HG03571 (cell line): Measurements from ENCODE around the gene BSG.
"Not testable (repeated sequence)": the region's sequence is repeated elsewhere in the genome, so short reads cannot be mapped to it uniquely, and the experiment has no call there.

Experiments used
- ATAC-seq: cut with Tn5 transposase; IDR thresholded peaks from one replicate; pipeline ENCODE4 v1.9.1; 2021; ENCODE audit not compliant: unreplicated experiment

BSG gene

GRCh38 chr19:588093-588740 is 15.8 kb downstream of the BSG start:
- no peak for ATAC-seq

DNA sequence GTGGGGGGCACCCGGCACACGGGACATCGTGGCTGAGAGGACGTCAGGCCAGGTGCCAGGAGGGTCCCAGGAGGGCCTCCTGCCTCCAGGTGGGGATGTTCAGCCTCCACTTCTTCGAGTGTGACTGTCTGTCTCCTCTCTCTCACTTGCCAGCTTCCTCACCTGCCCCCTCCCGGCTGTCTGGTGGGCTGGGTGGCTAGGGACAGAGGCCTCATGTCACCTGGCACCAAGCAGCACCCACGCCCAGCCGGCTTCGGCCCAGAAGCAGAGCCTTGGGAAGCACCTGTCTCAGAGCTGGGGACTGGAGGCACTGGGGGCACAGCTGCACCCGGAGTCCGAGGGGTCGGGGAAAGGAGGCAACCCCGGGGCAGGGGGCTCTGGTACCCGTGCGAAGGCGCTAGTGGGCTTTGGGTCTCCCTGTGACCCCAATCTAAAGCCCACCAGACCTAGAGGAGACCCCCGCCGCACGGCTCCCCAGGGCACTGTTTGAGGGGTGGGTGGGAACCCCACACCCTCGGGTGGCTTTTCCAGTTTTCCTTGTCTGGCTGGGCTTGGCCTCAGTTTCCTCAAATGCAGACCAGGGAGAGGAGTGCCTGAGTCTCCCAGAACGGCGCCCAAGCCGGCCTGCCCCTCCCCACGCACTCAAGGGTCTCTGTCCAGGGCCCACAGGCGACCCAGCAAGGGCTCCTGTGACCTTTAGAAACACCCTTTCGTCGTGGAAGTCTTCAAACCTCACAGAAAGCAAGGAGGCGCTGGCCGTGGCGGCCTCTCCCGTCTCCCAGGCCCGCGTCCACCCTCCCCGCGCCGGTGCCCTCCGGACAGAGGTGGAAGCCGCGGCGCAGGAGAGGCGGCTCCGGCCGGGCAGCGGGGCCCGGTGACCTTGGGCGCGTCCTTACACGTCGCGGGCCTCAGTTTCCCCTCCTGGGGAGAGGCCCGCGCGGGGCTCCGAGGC is 16.6 kb downstream of the BSG start:
- no peak for ATAC-seq

DNA sequence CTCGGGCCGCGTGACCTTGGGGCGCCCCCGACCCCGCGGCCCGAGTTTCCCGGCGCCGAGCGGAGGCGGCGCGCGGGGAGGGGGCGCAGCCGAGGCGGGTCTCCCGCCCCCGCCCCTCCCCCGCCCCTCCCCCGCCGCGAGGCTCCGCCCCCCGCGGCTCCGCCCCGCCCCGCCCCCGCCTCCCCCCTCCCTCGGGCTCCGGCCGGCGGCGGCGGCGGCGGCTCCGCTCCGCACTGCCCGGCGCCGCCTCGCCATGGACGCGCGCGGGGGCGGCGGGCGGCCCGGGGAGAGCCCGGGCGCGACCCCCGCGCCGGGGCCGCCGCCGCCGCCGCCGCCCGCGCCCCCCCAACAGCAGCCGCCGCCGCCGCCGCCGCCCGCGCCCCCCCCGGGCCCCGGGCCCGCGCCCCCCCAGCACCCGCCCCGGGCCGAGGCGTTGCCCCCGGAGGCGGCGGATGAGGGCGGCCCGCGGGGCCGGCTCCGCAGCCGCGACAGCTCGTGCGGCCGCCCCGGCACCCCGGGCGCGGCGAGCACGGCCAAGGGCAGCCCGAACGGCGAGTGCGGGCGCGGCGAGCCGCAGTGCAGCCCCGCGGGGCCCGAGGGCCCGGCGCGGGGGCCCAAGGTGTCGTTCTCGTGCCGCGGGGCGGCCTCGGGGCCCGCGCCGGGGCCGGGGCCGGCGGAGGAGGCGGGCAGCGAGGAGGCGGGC is 17.4 kb downstream of the BSG start, which contains the start of gene HCN2:
Gene HCN2 (plus strand): TSS at position 189 of the 703 bp plus-strand sequence. CDS start 65 bp downstream, at position 254.
- no peak for ATAC-seq

DNA sequence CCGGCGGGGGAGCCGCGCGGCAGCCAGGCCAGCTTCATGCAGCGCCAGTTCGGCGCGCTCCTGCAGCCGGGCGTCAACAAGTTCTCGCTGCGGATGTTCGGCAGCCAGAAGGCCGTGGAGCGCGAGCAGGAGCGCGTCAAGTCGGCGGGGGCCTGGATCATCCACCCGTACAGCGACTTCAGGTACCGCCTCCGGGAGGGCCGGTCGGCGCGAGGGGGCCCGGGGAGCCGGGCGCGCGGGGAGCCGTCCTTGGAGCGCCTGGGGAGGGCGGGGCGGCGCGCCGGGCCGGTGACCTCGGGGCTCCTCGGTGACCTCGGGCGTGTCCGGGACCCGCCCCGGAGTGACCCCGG is 18.0 kb downstream of the BSG start:
- ATAC-seq: no peak

- ATAC-seq: no peak
Measured at GRCh38 chr19:590750-591098, 18.3 kb downstream of the BSG start.

- ATAC-seq: no peak
Measured at GRCh38 chr19:591099-591958, 18.9 kb downstream of the BSG start.

DNA sequence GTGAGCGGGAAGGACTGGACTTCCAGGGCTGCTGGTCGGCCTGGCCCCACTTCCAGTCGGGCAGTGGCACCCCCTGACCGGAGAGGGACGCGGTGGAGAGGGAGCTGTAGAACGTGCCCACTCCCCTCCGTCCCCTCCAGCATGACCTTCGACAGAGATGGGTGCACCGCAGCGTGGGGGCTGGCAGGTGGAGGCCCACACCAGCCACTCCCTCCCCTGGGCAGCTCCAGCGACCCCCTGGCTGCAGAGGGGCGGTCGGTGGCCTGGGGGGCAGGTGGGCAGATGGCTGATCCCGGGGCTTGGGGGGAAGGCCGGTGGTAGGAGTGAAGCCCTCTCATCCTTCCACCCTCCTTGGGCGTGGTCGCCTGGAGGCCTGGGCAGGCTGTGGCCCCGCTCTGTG is 19.7 kb downstream of the BSG start:
- no peak for ATAC-seq

DNA sequence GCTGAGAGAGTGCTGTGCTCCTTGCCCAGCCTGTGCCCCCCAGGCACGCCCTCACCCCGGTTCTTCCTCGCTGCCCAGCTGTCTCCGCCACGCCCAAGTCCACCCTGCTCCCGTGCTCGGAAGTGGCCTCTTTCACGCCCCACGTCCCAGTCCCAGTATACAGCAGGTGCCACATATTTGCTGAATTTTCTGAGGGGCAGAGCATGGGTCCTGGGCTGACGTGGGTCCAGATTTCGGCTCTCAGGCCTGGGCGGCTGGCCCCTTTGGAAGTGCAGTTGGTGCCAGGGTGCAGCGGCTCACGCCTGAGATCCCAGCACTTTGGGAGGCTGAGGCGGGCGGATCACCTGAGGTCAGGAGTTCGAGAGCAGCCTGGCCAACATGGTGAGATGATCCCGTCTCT is 20.7 kb downstream of the BSG start:
- ATAC-seq: no peak

GRCh38 chr19:593505-593904 is 21.1 kb downstream of the BSG start:
- no peak for ATAC-seq

DNA sequence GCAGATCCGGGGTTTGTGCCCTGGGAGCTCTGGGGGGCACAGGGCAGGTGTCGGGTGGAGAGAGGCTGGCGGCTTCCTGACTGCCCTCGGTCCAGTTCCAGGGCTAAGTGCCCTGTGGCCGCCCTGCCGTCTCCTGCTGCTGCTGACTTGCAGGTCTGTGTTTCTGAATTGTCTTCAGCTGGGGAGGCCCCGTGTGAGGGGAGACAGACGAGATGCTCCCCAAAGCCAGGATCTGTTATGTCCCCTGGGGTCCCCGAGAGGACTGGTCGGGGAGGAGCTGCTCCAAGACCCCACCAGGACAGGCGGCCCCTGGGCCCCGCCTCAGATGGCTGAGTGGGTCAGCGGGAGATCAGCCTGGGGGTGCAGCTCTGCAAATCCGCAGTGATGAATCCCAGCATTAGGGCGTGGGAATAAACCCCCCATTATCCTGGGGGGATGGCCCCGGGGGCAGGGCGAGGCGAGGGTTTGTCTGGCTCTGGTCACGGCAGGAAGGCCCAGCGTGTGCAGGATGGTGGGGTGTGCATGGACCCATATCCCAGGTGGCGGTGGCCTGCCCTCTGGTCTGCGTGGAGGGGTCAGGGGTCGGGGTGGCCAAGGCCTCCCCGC is 22.0 kb downstream of the BSG start:
- ATAC-seq: no peak

DNA sequence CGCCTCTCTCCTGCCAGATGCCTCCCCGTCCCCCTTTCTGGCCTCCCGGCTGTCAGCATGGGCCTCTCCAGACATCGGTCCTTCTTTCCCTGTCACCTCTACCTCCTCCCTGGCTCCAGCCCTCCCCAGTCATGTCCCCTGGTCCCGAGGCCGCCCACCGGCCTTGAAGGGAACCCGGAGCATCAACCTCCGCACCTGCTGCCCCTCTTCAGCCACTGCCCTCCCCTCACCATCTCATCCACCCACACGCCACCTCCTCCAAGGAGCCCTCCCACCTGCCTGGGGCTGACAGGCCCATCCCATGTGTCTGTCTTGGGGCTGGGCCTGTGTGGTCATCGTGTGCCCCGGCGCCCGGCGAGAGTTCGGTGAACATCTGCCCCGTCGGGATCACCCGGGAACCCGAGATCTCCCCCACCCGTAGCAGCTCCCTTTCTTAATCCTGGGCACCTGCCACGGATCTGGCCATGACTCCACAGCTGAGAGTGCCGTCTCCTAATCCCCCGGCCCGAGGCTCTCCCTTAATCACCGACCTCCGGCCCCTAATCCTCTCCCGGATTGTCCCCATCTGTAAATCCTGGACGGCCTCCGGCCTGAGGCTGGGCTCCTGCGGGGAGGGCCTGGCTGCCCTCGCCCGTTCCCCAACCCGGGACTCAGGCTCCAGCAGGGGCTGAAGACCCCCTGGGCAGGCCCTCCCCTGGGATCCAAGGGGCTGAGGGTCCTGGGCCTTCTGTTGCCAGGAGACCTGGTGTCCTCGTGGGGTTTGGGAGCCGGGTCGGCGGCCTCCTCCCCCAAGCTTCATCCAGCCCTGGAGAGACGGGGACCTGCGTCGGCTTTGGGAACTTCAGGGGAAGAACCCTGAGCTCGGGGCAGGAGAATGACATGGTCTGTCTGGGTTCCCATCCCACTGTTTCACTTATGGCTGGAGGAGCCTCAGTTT is 23.2 kb downstream of the BSG start:
- no peak for ATAC-seq

- ATAC-seq: no peak
Measured at GRCh38 chr19:596263-596655, 23.9 kb downstream of the BSG start.

- no peak for ATAC-seq
Measured at GRCh38 chr19:597406-598315, 25.3 kb downstream of the BSG start.

- ATAC-seq: no peak
Measured at GRCh38 chr19:601310-601709, 28.9 kb downstream of the BSG start.

DNA sequence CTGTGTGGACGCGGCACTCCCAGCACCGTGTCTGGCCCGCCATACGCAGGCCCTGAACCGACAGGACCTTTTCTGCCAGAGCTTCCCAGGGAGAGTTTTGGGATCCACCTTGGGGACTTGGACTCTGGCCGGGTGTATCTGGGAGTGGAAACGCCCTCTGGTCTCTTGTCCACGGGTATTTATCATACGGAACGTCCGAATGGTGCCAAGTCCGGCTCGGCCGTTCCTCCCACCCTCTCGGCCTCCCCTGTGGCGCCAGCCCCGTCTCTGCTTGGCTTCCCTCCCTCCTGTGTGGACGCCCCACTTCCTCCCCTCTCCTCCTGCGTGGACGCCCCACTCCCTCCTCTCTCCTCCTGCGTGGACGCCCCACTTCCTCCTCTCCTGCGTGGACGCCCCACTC is 29.4 kb downstream of the BSG start:
- ATAC-seq: no peak

DNA sequence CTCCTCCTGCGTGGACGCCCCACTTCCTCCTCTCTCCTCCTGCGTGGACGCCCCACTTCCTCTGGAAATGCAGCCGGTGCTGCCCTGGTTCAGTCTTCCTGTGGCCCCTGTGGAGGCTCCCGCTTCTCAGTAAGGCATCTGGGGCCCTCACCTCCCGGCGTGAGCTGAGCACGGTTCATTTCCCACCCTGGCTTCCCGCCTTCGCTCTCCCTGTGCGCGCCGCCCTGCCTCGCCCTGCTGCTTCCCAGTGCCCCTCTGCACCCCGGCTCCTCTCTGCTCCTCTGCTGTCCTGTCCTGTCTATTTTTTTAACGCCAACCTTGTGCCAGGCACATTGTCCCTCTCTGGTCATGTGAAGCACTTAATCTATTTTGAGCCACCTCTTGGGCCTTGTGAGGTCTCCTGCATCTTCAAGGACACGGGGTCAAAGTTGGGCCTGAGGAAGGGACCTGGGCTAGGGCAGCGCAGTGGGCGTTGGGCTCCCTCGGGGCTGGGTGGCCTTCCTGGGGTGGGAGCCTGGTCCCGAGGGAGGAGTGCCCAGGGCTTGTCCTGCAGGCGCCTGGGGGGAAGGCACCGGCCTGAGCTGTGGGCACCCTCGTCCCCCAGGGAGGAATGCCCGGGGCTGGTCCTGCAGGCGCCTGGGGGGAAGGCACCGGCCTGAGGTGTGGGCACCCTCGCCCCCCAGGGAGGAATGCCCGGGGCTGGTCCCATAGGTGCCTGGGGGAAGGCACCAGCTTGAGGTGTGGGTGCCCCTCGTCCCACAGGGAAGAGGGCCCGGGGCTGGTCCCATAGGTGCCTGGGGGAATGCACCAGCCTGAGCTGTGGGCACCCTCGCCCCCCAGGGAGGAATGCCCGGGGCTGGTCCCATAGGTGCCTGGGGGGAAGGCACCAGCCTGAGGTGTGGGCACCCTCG is 30.2 kb downstream of the BSG start:
- ATAC-seq: no peak

DNA sequence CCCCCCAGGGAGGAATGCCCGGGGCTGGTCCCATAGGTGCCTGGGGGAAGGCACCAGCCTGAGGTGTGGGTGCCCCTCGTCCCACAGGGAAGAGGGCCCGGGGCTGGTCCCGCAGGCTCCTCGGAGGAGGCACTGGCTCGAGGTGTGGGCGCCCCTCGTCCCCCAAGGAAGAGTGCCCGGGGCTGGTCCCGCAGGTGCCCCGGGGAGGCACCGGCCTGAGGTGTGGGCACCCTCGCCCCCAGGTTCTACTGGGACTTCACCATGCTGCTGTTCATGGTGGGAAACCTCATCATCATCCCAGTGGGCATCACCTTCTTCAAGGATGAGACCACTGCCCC is 30.9 kb downstream of the BSG start:
- not testable (repeated sequence) for ATAC-seq
